Gastroesophageal sphincter (tissue), 3 donors: Measurements from ENCODE around the gene DNAJB6.

ENCODE experiments used
- EP300 ChIP-seq: sonication (generic); formaldehyde crosslinking; IDR thresholded peaks from one replicate; pipeline ENCODE4 v1.6.1; 2017; ENCODE audit warnings: antibody characterized with exemption, mild to moderate bottlenecking
- POLR2AphosphoS5 ChIP-seq: sonication (generic); formaldehyde crosslinking; IDR thresholded peaks from one replicate; pipeline ENCODE4 v1.6.1; 2017; ENCODE audit warnings: antibody characterized with exemption
- TF ChIP-seq, protein P1 (sequence below), 4 experiments: fragments of 200-600 bp in 2 of 4; fragments of 450-650 bp in 2 of 4; sonication (generic) in 1 of 4; IDR thresholded peaks; one replicate each; pipeline ENCODE4 v1.5.1; 2017 to 2019; ENCODE audit warnings: antibody characterized with exemption in 4 of 4, mild to moderate bottlenecking in 2 of 4, moderate library complexity in 2 of 4

DNA sequence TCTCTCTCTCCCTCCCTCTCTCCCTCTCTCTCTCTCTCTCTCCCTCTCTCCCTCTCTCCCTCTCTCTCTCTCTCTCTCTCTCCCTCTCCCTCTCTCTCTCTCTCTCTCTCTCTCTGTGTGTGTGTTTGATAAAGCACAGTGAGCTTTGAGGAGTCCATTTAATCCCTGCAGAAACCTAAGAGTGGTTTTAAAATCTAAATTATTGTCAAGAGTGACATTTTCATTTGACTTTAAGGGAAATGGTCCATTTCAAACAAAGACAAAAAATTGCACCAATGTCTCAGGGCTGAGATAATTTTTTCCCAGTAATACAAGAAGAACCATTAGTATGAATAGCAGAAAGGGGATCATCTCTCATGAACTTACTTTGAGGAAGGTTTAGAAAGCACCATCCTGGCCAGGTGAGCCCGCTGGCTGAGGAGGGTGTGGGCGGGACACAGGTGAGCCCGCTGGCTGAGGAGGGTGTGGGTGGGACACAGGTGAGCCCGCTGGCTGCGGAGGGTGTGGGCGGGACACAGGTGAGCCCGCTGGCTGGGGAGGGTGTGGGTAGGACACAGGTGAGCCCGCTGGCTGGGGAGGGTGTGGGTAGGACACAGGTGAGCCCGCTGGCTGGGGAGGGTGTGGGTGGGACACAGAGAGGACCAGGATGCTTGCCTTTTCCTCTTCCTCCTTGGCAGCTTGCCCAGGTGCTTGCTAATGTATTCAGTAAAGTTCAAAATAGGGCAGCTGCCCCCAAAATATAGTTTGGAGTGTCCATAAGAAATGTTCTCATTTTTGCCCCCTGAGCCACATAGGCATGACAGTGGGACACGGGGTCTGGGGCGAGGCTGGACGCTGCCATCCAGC lies 125.0 kb downstream of the DNAJB6 start:
- TF ChIP-seq POLR2AphosphoS5 (no peak), EP300 (no peak)
- TF ChIP-seq, protein P1, sequence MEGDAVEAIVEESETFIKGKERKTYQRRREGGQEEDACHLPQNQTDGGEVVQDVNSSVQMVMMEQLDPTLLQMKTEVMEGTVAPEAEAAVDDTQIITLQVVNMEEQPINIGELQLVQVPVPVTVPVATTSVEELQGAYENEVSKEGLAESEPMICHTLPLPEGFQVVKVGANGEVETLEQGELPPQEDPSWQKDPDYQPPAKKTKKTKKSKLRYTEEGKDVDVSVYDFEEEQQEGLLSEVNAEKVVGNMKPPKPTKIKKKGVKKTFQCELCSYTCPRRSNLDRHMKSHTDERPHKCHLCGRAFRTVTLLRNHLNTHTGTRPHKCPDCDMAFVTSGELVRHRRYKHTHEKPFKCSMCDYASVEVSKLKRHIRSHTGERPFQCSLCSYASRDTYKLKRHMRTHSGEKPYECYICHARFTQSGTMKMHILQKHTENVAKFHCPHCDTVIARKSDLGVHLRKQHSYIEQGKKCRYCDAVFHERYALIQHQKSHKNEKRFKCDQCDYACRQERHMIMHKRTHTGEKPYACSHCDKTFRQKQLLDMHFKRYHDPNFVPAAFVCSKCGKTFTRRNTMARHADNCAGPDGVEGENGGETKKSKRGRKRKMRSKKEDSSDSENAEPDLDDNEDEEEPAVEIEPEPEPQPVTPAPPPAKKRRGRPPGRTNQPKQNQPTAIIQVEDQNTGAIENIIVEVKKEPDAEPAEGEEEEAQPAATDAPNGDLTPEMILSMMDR (IDR thresholded peaks at IDR 0.05): no peak
